ENCODE data around the gene COL27A1.

DNA sequence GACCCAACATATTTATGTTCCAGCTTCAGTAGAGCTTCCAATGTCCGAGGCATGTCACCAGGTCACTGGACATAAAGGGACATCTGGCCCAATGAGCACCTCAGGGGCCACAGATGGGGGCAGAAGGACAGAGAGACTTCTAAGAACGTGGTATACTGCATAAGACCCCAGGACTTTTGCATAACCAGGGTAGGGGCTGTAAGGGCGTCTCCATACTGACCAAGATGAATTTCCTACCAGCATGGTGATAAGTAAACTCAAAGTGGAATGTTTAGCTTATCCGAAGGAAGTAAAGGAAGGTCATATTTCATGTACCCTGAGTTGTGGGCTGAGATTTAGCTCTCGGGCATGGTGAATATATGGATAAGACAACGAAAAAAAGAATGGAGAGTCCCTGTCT lies 17.5 kb upstream of the COL27A1 start:
- TF ChIP-seq, protein P1, sequence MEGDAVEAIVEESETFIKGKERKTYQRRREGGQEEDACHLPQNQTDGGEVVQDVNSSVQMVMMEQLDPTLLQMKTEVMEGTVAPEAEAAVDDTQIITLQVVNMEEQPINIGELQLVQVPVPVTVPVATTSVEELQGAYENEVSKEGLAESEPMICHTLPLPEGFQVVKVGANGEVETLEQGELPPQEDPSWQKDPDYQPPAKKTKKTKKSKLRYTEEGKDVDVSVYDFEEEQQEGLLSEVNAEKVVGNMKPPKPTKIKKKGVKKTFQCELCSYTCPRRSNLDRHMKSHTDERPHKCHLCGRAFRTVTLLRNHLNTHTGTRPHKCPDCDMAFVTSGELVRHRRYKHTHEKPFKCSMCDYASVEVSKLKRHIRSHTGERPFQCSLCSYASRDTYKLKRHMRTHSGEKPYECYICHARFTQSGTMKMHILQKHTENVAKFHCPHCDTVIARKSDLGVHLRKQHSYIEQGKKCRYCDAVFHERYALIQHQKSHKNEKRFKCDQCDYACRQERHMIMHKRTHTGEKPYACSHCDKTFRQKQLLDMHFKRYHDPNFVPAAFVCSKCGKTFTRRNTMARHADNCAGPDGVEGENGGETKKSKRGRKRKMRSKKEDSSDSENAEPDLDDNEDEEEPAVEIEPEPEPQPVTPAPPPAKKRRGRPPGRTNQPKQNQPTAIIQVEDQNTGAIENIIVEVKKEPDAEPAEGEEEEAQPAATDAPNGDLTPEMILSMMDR (conservative IDR thresholded peaks at IDR 0.05; ENCODE audit: low read length) = no peak
- no peak for TF ChIP-seq EZH2phosphoT487 (IDR thresholded peaks at IDR 0.05; ENCODE audit: borderline replicate concordance, low read depth, low read length)
